Gastrocnemius medialis (tissue), 4 donors: ENCODE measurements around the gene SIL1. TPM values are rescaled to one million over a fixed set of nuclear protein-coding genes. Genes with fewer than 3 reads are reported as not detected.
"Not testable (repeated sequence)": the region's sequence is repeated elsewhere in the genome, so short reads cannot be mapped to it uniquely, and the experiment has no call there.

Source experiments
- ATAC-seq, 2 donors: fragments of 150-250 bp; one replicate each; pipeline ENCODE4 v1.9.1; 2016
- DNase-seq, 2 donors: peaks; one replicate each; pipeline ENCODE4 v3.0.0-alpha.2; 2019
- H3K27ac ChIP-seq, 4 donors: fragments of 200-600 bp; sonication (generic); 1 replicate in 1 of 4; 2 replicates in 3 of 4; pipeline ENCODE4 v1.5.1; 2016 to 2018; ENCODE audit warnings: mild to moderate bottlenecking in 2 of 4, moderate library complexity in 1 of 4
- H3K27me3 ChIP-seq, 3 donors: fragments of 200-600 bp; sonication (generic) in 2 of 3; 1 replicate in 1 of 3; 2 replicates in 2 of 3; pipeline versions ENCODE4 v1.5.1 to v1.6.0; 2016 to 2019; ENCODE audit warnings: mild to moderate bottlenecking in 1 of 3, moderate library complexity in 1 of 3
- H3K36me3 ChIP-seq, 2 donors: fragments of 200-600 bp; sonication (generic) in 1 of 2; one replicate each; pipeline ENCODE4 v1.5.1; 2017 to 2018
- H3K4me1 ChIP-seq, 2 donors: fragments of 200-600 bp; sonication (generic) in 1 of 2; one replicate each; pipeline ENCODE4 v1.5.1; 2016 to 2017; ENCODE audit warnings: mild to moderate bottlenecking in 2 of 2
- H3K4me3 ChIP-seq, 4 donors: fragments of 200-600 bp; sonication (generic) in 3 of 4; 1 replicate in 1 of 4; 2 replicates in 3 of 4; pipeline ENCODE4 v1.5.1; 2016 to 2019; ENCODE audit warnings: mild to moderate bottlenecking in 2 of 4
- H3K9me3 ChIP-seq, 3 donors: fragments of 200-600 bp; sonication (generic) in 2 of 3; 1 replicate in 1 of 3; 2 replicates in 2 of 3; pipeline ENCODE4 v1.5.1; 2016 to 2019
- CTCF ChIP-seq, 5 experiments: fragments of 450-650 bp in 3 of 5; fragments of 200-600 bp in 2 of 5; sonication (generic) in 2 of 5; IDR thresholded peaks in 4 of 5; conservative IDR thresholded peaks in 1 of 5; 1 replicate in 4 of 5; 2 replicates in 1 of 5; pipeline ENCODE4 v1.5.1; 2016 to 2019; ENCODE audit warnings: antibody characterized with exemption in 5 of 5, mild to moderate bottlenecking in 3 of 5, moderate library complexity in 3 of 5
- POLR2A ChIP-seq, 2 donors: fragments of 450-650 bp; IDR thresholded peaks; one replicate each; pipeline ENCODE4 v1.6.1; 2017; ENCODE audit warnings: antibody characterized with exemption in 2 of 2, mild to moderate bottlenecking in 2 of 2, moderate library complexity in 2 of 2
- in situ Hi-C, 4 donors: fragments of 200-750 bp; cut with MboI; loops; one replicate each; pipeline versions ENCODE4 v1.15.0 to v1.8.0; 2017; ENCODE audit warnings: low sequenced_read_pairs in 4 of 4
- intact Hi-C: fragments of 100-400 bp; cut with DNase I; formaldehyde crosslinking; loops from one replicate; pipeline ENCODE4 v1.15.1; 2023; ENCODE audit warnings: low total_unique reads
- total RNA-seq, 4 donors: library from RNA; depleted of rRNA; stranded (reverse); fragments of >200 nt; gene quantifications; one replicate each; pipeline versions ENCODE4 v1.1.0 to v1.2.3, GENCODE V29; 2016

SIL1 gene
- total RNA-seq, 4 donors from 2014 or later: 36.6 to 52.6 (median 48.2) TPM

DNA sequence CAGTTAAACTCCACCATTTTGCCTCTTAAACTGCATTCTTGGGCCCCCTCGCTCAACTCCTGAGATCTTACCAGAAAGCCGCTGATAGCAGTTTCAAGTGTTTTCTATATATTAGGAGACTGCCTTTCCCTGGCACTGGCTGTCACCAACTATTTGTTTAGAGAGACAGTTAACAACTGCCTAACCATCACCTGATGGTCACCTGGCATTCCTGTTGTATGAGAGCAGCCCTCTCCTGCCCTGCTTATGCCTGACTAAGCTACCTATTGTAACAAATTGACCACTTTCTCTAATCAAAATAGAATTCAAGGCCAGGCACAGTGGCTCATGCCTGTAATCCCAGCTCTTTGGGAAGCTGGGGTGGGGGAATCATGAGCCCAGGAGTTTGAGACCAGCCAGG is 28.0 kb upstream of the SIL1 start:
- H3K9me3 ChIP-seq: no peaks in the 10 kb centered on the region
- ATAC-seq (no peak), DNase-seq (no peak)
- no peak overlapping the region for H3K4me3 ChIP-seq
- no peaks in the 10 kb centered on the region for H3K27me3 ChIP-seq
- H3K4me1 ChIP-seq: no peaks in the 10 kb centered on the region
- intact Hi-C loops: no loop called here
- TF ChIP-seq CTCF (IDR thresholded peaks at IDR 0.05 in 4 of 5, conservative IDR thresholded peaks at IDR 0.05 in 1 of 5) (no peak), POLR2A (IDR thresholded peaks at IDR 0.05) (no peak)
- in situ Hi-C loops: no loop called here
- no peak overlapping the region for H3K27ac ChIP-seq
- H3K36me3 ChIP-seq: no peaks in the 10 kb centered on the region

DNA sequence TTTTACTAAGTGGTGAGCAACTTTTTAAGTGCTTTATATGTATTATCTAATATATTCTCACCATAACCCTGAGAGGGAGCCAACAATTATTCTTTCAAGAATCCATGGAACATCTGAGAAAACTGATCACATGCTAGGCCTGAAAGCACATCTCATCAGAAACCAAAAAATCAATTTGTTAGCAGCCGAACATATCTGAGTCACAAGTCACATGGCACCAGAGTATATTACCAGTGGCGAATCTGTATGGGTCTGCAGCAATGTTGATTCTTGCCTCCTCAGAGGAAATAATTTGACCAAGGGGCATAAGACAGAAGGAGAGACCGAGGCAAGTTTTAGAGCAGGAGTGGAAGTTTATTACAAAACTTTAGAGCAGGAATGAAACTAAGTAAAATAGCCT is 25.3 kb upstream of the SIL1 start:
- H3K36me3 ChIP-seq: no peaks in the 10 kb centered on the region
- no peaks in the 10 kb centered on the region for H3K4me1 ChIP-seq
- H3K4me3 ChIP-seq: peak overlapping the region in 2 of 4 donors; percentile 17 to 23
- ATAC-seq (no peak), DNase-seq (no peak)
- intact Hi-C loops: no loop called here
- in situ Hi-C loops: no loop called here
- H3K27ac ChIP-seq: no peak overlapping the region
- TF ChIP-seq POLR2A (IDR thresholded peaks at IDR 0.05): no peak
- TF ChIP-seq CTCF (IDR thresholded peaks at IDR 0.05 in 4 of 5, conservative IDR thresholded peaks at IDR 0.05 in 1 of 5): no peak
- H3K9me3 ChIP-seq: no peaks in the 10 kb centered on the region
- H3K27me3 ChIP-seq: no peaks in the 10 kb centered on the region

- intact Hi-C loops (no loop called here), in situ Hi-C loops (no loop called here)
- no peaks in the 10 kb centered on the region for H3K9me3 ChIP-seq
- TF ChIP-seq CTCF (IDR thresholded peaks at IDR 0.05 in 4 of 5, conservative IDR thresholded peaks at IDR 0.05 in 1 of 5): no peak
- TF ChIP-seq POLR2A (IDR thresholded peaks at IDR 0.05): no peak
- H3K4me1 ChIP-seq: no peaks in the 10 kb centered on the region
- ATAC-seq (no peak), DNase-seq (no peak)
- no peak overlapping the region for H3K4me3 ChIP-seq
- H3K27ac ChIP-seq: no peak overlapping the region
- H3K27me3 ChIP-seq: no peaks in the 10 kb centered on the region
- no peaks in the 10 kb centered on the region for H3K36me3 ChIP-seq
Observed at GRCh38 chr5:139222346-139222745, 24.2 kb upstream of the SIL1 start.

DNA sequence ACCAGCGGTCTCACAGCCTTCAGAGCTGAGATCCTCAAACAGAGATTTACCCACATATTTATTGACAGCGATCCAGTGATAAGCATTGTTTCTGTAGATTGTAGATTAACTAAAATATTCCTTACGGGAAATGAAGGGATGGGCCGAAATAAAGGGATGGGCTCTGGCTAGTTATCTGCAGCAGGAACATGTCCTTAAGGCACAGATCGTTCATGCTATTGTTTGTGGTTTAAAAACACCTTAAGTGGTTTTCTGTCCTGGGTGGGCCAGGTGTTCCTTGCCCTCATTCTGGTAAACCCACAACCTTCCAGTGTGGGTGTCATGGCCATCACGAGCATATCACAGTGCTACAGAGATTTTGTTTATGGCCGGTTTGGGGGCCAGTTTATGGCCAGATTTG is 19.9 kb upstream of the SIL1 start:
- H3K9me3 ChIP-seq, in situ Hi-C loops, H3K36me3 ChIP-seq, H3K4me1 ChIP-seq, DNase-seq, ATAC-seq, H3K27ac ChIP-seq, intact Hi-C loops, H3K27me3 ChIP-seq, H3K4me3 ChIP-seq: not testable (repeated sequence)

GRCh38 chr5:139215107-139215975 is 17.2 kb upstream of the SIL1 start:
- DNase-seq (no peak), ATAC-seq (no peak)
- peaks cover 3 to 10% of the 10 kb centered on the region in 2 donors for H3K4me1 ChIP-seq
- no peak overlapping the region for H3K27ac ChIP-seq
- no peak overlapping the region for H3K4me3 ChIP-seq
- in situ Hi-C loops (no loop called here), intact Hi-C loops (no loop called here)
- no peaks in the 10 kb centered on the region for H3K27me3 ChIP-seq
- H3K9me3 ChIP-seq: no peaks in the 10 kb centered on the region
- no peaks in the 10 kb centered on the region for H3K36me3 ChIP-seq
- no peak for TF ChIP-seq POLR2A (IDR thresholded peaks at IDR 0.05)
- no peak for TF ChIP-seq CTCF (IDR thresholded peaks at IDR 0.05 in 4 of 5, conservative IDR thresholded peaks at IDR 0.05 in 1 of 5)
